ENCODE data around the gene CFL2.

GRCh38 chr14:34667007-34667406 is 47.4 kb downstream of the CFL2 start:
- no peak for TF ChIP-seq PBX3 (IDR thresholded peaks at IDR 0.05)
- no peak for TF ChIP-seq CTCF (IDR thresholded peaks at IDR 0.05)
- TF ChIP-seq RXRA (IDR thresholded peaks at IDR 0.05; ENCODE audit: borderline replicate concordance, low read depth): no peak
- no peak for TF ChIP-seq REST (IDR thresholded peaks at IDR 0.05; ENCODE audit: low read depth, low read length)
- TF ChIP-seq YY1 (IDR thresholded peaks at IDR 0.05; ENCODE audit: low read depth): no peak
- TF ChIP-seq POLR2AphosphoS5 (IDR thresholded peaks at IDR 0.05; ENCODE audit: low read depth, low read length): no peak
- no peak for TF ChIP-seq EZH2phosphoT487 (IDR thresholded peaks at IDR 0.05; ENCODE audit: borderline replicate concordance, low read depth)
- no peak for TF ChIP-seq GABPA (IDR thresholded peaks at IDR 0.05; ENCODE audit: low read depth)
- no peak for TF ChIP-seq EP300 (IDR thresholded peaks at IDR 0.05; ENCODE audit: borderline replicate concordance in 1 of 2, low read depth in 1 of 2, low read length in 1 of 2)
